ENCODE data around the gene AQP12B. TPM values are rescaled to one million over a fixed set of nuclear protein-coding genes. Genes with fewer than 3 reads are reported as not detected.

AQP12B gene
- total and polyA plus RNA-seq, 9 of the 15 experiments (the other 6 are each of a cell fraction or from before 2014, with no cell fraction given): not detected

DNA sequence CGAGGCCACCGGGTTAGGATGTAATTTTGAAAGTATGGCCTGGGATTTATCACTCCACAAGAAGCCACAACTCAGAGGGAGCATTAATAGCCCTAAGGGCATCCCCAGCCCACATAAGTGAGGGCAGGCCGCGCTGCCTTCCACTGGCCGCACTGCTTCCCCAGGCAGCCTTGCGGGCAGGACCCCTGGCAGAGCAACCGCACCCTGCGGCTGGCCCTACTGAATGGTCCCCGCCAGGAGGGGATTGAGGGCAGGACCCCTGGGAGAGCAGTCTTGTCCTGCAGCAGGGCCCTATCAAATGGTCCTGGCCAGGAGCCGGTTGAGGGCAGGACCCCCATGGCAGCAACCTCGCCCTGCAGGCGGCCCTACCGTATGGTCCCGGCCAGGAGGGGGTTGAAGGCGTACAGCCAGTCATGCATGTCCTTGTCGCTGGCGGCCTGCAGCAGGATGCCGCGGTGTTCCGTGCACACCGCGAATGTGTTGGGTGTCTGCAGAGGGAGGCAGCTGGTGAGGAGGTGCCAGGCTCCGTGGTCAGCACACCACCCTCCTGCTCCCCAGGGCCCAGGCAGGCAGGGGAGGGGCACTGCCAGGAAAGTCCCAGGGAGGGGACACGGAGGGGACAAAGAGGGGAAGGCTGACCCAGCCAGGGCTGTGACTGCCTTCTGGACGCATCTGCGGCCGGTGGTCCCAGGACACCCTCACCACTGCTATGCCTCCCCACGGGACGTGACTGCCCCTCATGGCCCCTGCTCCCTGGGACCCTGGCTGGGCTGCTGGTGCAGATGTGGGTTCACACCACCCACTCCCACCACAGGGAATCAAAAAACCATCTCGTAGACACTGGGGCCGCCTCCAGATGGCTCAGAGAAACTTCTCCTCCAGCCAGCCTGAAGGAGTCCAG, 35.2 kb upstream of the AQP12B start:
- peaks cover 0 to 3% of the 10 kb centered on the region in 2 experiments; a peak in 1 of 5 replicates for H3K4me1 ChIP-seq (replicated peaks in 1 of 2; ENCODE audit: control insufficient read depth in 2 of 2, insufficient read depth in 2 of 2, low read length in 2 of 2)
- CTCF ChIA-PET (ENCODE audit: low intra/inter-chr PET ratio): no interaction called here
- H3K9ac ChIP-seq (ENCODE audit: insufficient read depth in 1 of 2, low read depth in 2 of 2, low read length in 2 of 2): no peak overlapping the region
- POLR2A ChIA-PET: no interaction called here
- FAIRE-seq (no peak), ATAC-seq (no peak), DNase-seq (ENCODE audit: extremely low read depth in 1 of 4, low spot score in 3 of 4) (no peak)
- TF ChIP-seq ARID3B (CRISPR knock-in tag; IDR thresholded peaks at IDR 0.05; ENCODE audit: borderline replicate concordance): no peak
- TF ChIP-seq RBM39 (optimal IDR thresholded peaks at IDR 0.05; ENCODE audit: low read depth, low read length): no peak
- TF ChIP-seq GATAD2B (IDR thresholded peaks at IDR 0.05; ENCODE audit: borderline replicate concordance): no peak
- TF ChIP-seq STAT5B (CRISPR knock-in tag; IDR thresholded peaks at IDR 0.05): no peak
- no peak for TF ChIP-seq ARID2 (IDR thresholded peaks at IDR 0.05)
- TF ChIP-seq ZNF695 (CRISPR knock-in tag; IDR thresholded peaks at IDR 0.05): no peak
- TF ChIP-seq ARID1B (IDR thresholded peaks at IDR 0.05): no peak
- TF ChIP-seq ZNF134 (CRISPR knock-in tag; conservative IDR thresholded peaks at IDR 0.05): no peak
- no peak for TF ChIP-seq ZNF318 (IDR thresholded peaks at IDR 0.05; ENCODE audit: borderline replicate concordance in 1 of 2, low read depth in 1 of 2)
- TF ChIP-seq ZC3H11A (IDR thresholded peaks at IDR 0.05; ENCODE audit: low read depth, low read length): no peak
- no peak for TF ChIP-seq COPS2 (conservative IDR thresholded peaks at IDR 0.05)
- H3K4me2 ChIP-seq (ENCODE audit: insufficient read depth, low read length): no peak overlapping the region
- H3K9me1 ChIP-seq (ENCODE audit: control insufficient read depth, insufficient read depth, low read length): no peaks in the 10 kb centered on the region
- H3K9me3 ChIP-seq (replicated peaks; ENCODE audit: control insufficient read depth, insufficient read depth, low read depth, low read length): no peaks in the 10 kb centered on the region
- 13% methylated on average over 22 of the region's 31 CpGs for WGBS (ENCODE audit: insufficient coverage, low coverage, missing lambda C conversion rate)
- in situ Hi-C loops (cut with MboI): no loop called here
- H3K27ac ChIP-seq (ENCODE audit: extremely low read depth, low read depth, low read length): no peak overlapping the region
- no TSS peak for BruUV-seq (replicated peaks)
- H2AFZ ChIP-seq (ENCODE audit: low read depth, low read length): no peak overlapping the region
- H4K20me1 ChIP-seq (replicated peaks; ENCODE audit: control insufficient read depth, insufficient read depth, low read length): no peaks in the 10 kb centered on the region
- no peaks in the 10 kb centered on the region for H3K36me3 ChIP-seq (ENCODE audit: control insufficient read depth, insufficient read depth, low read length)
- H3K4me3 ChIP-seq: no peak overlapping the region
- peaks cover 7 to 95% of the 10 kb centered on the region in 2 experiments; a peak in 3 of 5 replicates for H3K27me3 ChIP-seq (ENCODE audit: control insufficient read depth in 2 of 2, insufficient read depth in 2 of 2, low read length in 2 of 2)
- H3K79me2 ChIP-seq (ENCODE audit: control insufficient read depth, insufficient read depth, low read length): no peaks in the 10 kb centered on the region
- intact Hi-C loops (cut with micrococcal nuclease): no loop called here
